ENCODE measurements around the gene SCGB1C2.
"Not testable (repeated sequence)": the region's sequence is repeated elsewhere in the genome, so short reads cannot be mapped to it uniquely, and the experiment has no call there.

The SCGB1C2 gene

DNA sequence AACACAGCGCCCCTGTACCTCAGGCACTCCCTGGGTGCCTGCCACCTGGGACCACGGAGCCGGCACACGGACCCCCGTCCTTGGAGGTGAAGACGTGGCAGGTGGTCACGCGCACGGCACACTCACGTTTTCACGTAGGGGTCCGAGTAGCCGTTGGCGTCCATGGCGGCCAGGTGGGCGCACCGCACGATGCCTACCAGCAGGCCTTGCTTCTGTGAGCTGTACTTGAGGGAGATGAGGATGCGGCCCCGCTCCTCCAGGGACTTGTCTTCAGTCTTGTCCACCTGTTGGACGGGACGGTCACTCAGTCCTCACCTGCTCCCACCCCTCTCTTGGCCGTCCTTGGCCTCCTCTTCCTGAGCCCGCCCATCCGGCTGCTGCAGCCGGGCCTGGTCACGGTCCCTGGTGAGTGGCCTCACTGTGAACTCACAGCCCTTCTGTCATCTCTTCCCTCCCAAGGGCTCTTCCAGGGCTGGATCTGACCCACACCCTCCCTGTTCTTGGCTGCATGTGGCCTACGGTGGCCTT lies 18.8 kb downstream of the SCGB1C2 start:
- H3K4me3 ChIP-seq (ENCODE audit: low read length): no peak overlapping the region
- TF ChIP-seq ZNF274 (IDR thresholded peaks at IDR 0.05; ENCODE audit: low read depth, low read length): no peak

GRCh38 chr17:156946-157345 lies 19.6 kb downstream of the SCGB1C2 start:
- no peak for TF ChIP-seq ZNF274 (IDR thresholded peaks at IDR 0.05; ENCODE audit: low read depth, low read length)

GRCh38 chr17:157901-158300 lies 20.5 kb downstream of the SCGB1C2 start:
- H3K4me3 ChIP-seq (ENCODE audit: low read length): no peak overlapping the region
- no peak for TF ChIP-seq ZNF274 (IDR thresholded peaks at IDR 0.05; ENCODE audit: low read depth, low read length)

More at GRCh38 chr17:156946-157345, 19.6 kb downstream of the SCGB1C2 start:
- no peak overlapping the region for H3K4me3 ChIP-seq (ENCODE audit: low read length)

GRCh38 chr17:158379-158778 lies 21.0 kb downstream of the SCGB1C2 start:
- TF ChIP-seq ZNF274 (IDR thresholded peaks at IDR 0.05; ENCODE audit: low read depth, low read length): no peak
- H3K4me3 ChIP-seq (ENCODE audit: low read length): no peak overlapping the region

DNA sequence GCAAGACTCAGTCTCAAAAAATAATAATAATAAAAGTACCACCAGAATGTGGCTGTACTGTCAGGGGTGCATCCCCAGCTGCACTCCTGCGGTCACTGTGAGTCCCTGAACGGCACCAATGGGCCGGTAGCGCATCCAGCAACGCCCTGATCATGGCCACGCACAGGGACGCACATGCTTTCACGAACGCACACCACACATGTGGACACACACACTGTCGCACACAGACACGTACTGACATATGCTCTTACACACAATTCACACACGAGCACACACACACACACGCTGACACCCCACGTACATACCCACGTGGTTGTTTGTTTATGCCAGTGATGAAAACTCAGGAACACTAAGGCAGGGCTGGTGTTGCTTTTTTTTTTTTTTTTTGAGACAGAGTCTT lies 22.2 kb downstream of the SCGB1C2 start:
- no peak overlapping the region for H3K4me3 ChIP-seq (ENCODE audit: low read length)
- no peak for TF ChIP-seq ZNF274 (IDR thresholded peaks at IDR 0.05; ENCODE audit: low read depth, low read length)

GRCh38 chr17:160336-160735 lies 23.0 kb downstream of the SCGB1C2 start:
- no peak for TF ChIP-seq ZNF274 (IDR thresholded peaks at IDR 0.05; ENCODE audit: low read depth, low read length)
- H3K4me3 ChIP-seq (ENCODE audit: low read length): no peak overlapping the region

DNA sequence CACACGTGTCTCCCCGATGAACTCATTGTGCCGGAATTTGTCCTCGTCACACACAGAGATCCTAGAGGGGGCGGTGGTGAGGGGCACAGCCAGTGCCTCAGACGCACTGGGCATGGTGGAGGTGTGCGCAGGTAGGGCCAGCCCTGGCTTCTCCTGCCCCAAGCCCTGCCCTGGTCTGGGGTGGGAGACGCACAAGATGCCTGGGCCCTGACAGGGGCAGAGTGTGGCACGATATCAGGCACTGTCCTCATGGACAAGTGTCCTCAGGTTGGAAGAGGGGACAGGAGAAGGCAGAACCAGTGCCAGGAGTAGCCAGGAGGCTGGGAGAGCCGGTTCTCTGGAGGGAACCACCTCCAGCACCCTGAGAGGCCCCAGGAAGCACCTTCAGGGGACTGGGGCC lies 24.1 kb downstream of the SCGB1C2 start:
- H3K4me3 ChIP-seq (ENCODE audit: low read length): no peak overlapping the region
- no peak for TF ChIP-seq ZNF274 (IDR thresholded peaks at IDR 0.05; ENCODE audit: low read depth, low read length)

DNA sequence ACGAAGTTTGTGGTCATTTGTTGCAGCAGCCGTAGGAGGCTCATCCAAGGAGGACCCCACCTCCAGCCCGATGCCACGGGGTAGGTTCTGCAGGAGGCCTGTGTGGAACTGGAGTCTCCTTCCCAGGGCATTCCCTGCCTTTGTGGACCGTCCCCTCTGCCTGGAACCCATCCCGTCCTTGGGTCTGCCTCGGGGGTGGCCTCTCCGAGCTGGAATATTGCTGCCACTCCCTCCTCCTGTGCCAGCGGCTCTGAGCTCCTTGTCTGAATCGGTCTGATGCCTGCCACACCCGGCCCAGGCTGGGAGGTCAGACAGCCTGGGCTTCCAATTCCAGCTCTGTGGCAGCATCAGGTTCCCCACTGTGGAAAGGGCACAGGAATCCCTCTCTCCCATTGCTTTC lies 25.3 kb downstream of the SCGB1C2 start:
- H3K4me3 ChIP-seq (ENCODE audit: low read length): no peak overlapping the region
- TF ChIP-seq ZNF274 (IDR thresholded peaks at IDR 0.05; ENCODE audit: low read depth, low read length): no peak

GRCh38 chr17:163514-164098 lies 26.2 kb downstream of the SCGB1C2 start:
- TF ChIP-seq ZNF274 (IDR thresholded peaks at IDR 0.05; ENCODE audit: low read depth, low read length): no peak
- H3K4me3 ChIP-seq (ENCODE audit: low read length): no peak overlapping the region

DNA sequence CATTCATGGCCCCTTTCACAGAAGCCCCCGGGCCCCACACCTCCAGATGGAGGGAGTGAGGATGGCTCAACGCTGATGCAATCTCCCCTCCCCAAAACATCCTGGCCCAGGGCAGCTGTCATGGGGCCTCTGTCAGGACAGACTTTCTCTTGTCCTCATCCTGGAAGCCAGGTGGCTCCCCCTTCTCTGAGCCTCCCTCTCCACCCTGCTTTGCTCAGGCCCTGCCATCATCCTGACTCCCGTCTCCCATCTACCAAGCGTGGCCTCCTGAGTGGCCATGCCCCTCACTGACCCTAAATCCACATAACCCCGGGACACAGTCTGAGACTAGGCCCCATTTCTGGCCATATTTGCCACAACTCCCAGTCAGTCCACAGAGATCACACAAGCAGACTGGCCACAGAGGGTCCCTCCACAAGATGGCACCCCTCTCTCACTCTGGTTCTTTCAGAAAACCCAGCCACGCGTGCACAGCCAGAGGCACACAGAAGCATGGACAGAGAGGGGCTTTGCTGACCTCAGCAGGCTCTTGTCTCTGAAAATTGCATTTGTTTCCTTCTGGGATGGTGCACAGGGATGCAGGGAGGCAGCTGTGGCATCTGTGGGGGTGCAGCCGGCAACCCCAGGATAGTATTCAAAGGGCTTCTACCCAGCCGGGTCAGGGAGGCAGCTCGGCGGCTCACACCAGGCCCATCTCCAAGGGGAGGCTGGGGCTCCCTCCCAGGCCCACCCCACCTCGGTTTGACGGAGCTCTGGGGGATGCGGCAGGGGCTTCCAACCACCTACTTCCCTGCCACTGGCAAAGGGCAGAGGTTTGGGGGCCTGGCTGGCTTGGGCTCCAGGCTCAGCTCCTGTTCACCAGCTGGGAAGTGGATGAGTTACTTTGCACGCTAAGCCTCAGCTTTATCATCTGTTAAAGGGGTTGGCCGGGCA lies 27.2 kb downstream of the SCGB1C2 start:
- H3K4me3 ChIP-seq (ENCODE audit: low read length): no peak overlapping the region
- no peak for TF ChIP-seq ZNF274 (IDR thresholded peaks at IDR 0.05; ENCODE audit: low read depth, low read length)

- no peak overlapping the region for H3K4me3 ChIP-seq (ENCODE audit: low read length)
- TF ChIP-seq ZNF274 (IDR thresholded peaks at IDR 0.05; ENCODE audit: low read depth, low read length): no peak
These were observed 28.6 kb downstream of the SCGB1C2 start for GRCh38 chr17:165939-166338.

DNA sequence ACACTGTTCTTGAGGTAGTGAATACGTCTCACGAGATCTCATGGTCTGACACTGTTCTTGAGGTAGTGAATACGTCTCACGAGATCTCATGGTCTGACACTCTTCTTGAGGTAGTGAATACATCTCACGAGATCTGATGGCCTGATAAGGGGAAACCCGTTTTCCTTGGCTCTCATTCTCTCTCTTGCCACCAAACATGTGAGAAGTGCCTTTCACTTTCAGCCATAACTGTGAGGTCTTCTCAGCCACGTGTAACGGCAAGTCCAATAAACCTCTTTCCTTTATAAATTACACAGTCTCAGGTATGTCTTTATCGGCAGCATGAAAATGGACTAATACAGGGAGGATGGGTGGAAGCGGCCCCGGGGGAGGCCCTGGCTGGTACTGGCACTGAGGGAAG lies 31.2 kb downstream of the SCGB1C2 start:
- not testable (repeated sequence) for H3K4me3 ChIP-seq (ENCODE audit: low read length)

- no peak for TF ChIP-seq ZNF274 (IDR thresholded peaks at IDR 0.05; ENCODE audit: low read depth, low read length)
- no peak overlapping the region for H3K4me3 ChIP-seq (ENCODE audit: low read length)
These were observed 32.8 kb downstream of the SCGB1C2 start for GRCh38 chr17:170130-170670.

- H3K4me3 ChIP-seq (ENCODE audit: low read length): no peak overlapping the region
- TF ChIP-seq ZNF274 (IDR thresholded peaks at IDR 0.05; ENCODE audit: low read depth, low read length): no peak
These were observed 34.5 kb downstream of the SCGB1C2 start for GRCh38 chr17:171871-172270.

GRCh38 chr17:172401-172800 lies 35.0 kb downstream of the SCGB1C2 start:
- no peak for TF ChIP-seq ZNF274 (IDR thresholded peaks at IDR 0.05; ENCODE audit: low read depth, low read length)

More at GRCh38 chr17:172401-172800, 35.0 kb downstream of the SCGB1C2 start:
- H3K4me3 ChIP-seq (ENCODE audit: low read length): no peak overlapping the region

All from GM08714 (cell line).